ENCODE data around the gene SUPT6H. TPM values are rescaled to one million over a fixed set of nuclear protein-coding genes. Genes with fewer than 3 reads are reported as not detected.

The SUPT6H gene
- total and polyA plus RNA-seq, 2 donors (not counting 1 experiment from before 2014, with no cell fraction given): 35.8 to 110 TPM

- peak; percentile 94 for DNase-seq
- Histone ChIP-seq H3K9me3 (ENCODE audit: control extremely low read depth in 1 of 3, control insufficient read depth in 2 of 3, insufficient read depth in 1 of 3, low read length in 2 of 3) (peaks cover 0 to 27% (median 0%) of the 10 kb centered on the region in 3 donors), H2AFZ (ENCODE audit: insufficient read depth, low read depth, low read length, poor library complexity, severe bottlenecking) (no peak overlapping the region), H3K4me3 (ENCODE audit: control extremely low read depth in 1 of 5, extremely low read depth in 1 of 5, insufficient read depth in 1 of 5, low read depth in 2 of 5, low read length in 4 of 5) (peak overlapping the region in 4 of 5 experiments; percentile 15 to 39 (median 28)), H3K4me1 (ENCODE audit: control insufficient read depth in 2 of 2, insufficient read depth in 2 of 2, low read length in 2 of 2) (peaks cover 82 to 85% of the 10 kb centered on the region in 2 donors), H3K4me2 (replicated peaks; ENCODE audit: low read depth, low read length, poor library complexity, severe bottlenecking) (peak overlapping the region; percentile 82), H4K20me1 (ENCODE audit: control insufficient read depth, insufficient read depth, low read length, poor library complexity, severe bottlenecking) (no peaks in the 10 kb centered on the region), H3K79me2 (ENCODE audit: control insufficient read depth, insufficient read depth, low read length) (peaks cover 45% of the 10 kb centered on the region), H3K27ac (ENCODE audit: low read length in 2 of 2) (peak overlapping the region; percentile 95 to 100), H3K27me3 (replicated peaks in 1 of 4; ENCODE audit: control extremely low read depth in 1 of 4, control insufficient read depth in 3 of 4, insufficient read depth in 4 of 4, low read length in 3 of 4) (no peaks in the 10 kb centered on the region), H3K36me3 (replicated peaks in 1 of 2; ENCODE audit: control extremely low read depth in 1 of 2, control insufficient read depth in 1 of 2, extremely low read depth in 1 of 2, insufficient read depth in 2 of 2, low read length in 1 of 2) (peaks cover 0 to 11% of the 10 kb centered on the region in 2 experiments), H3K9ac (ENCODE audit: low read length) (peak overlapping the region; percentile 68)
- Mint-ChIP-seq H3K9me3 (ENCODE audit: insufficient read depth) (no peaks in the 10 kb centered on the region), H3K27ac (peak overlapping the region; percentile 100), H3K27me3 (no peaks in the 10 kb centered on the region), H3K4me3 (peak overlapping the region; percentile 94), H3K4me1 (peaks cover 80% of the 10 kb centered on the region)
- peak; percentile 73 for ATAC-seq (ENCODE audit: low read depth)
- WGBS (ENCODE audit: insufficient coverage): 25% methylated on average over 15 of the region's 22 CpGs
- ChIA-PET CTCF (interaction anchor here (1.2 to 18.9 kb wide), 4 partner anchors 9 to 25 kb away, joined by 3 to 1020 read pairs (median 10); partner anchors contain the start of genes NEK8, RPL23A and TLCD1), POLR2A (interaction anchor here (1.3 to 16.2 kb wide), 4 partner anchors 8 to 21 kb away, joined by 3 to 511 read pairs (median 4); partner anchors contain the start of genes NEK8 and TLCD1)
- intact Hi-C loops (cut with micrococcal nuclease): loop anchor here (1.0 kb wide), 1 partner anchor 10 kb away; the partner anchor contains the start of gene NEK8
- TF ChIP-seq CTCF (IDR thresholded peaks at IDR 0.05) (no peak), EZH2 (IDR thresholded peaks at IDR 0.05; ENCODE audit: borderline replicate concordance, insufficient read depth, low read depth, low read length, poor library complexity, severe bottlenecking) (no peak)
Observed at GRCh38 chr17:28737770-28738679, 76.0 kb downstream of the SUPT6H start.
